ENCODE results near the gene CXCL14. TPM values are rescaled to one million over a fixed set of nuclear protein-coding genes. Genes with fewer than 3 reads are reported as not detected.

Gene CXCL14
- polyA plus RNA-seq, 3 donors = 0.07 to 0.12 TPM; not detected in 1

GRCh38 chr5:135547590-135548254 lies 31.1 kb downstream of the CXCL14 start:
- Histone ChIP-seq H3K4me1 (ENCODE audit: control insufficient read depth in 1 of 2, insufficient read depth in 2 of 2, low read length in 2 of 2) (peaks cover 13 to 19% of the 10 kb centered on the region in 2 donors), H3K79me2 (ENCODE audit: insufficient read depth, low read length) (no peaks in the 10 kb centered on the region), H3K36me3 (replicated peaks in 1 of 2; ENCODE audit: control insufficient read depth in 1 of 2, insufficient read depth in 2 of 2, low read length in 2 of 2) (no peaks in the 10 kb centered on the region), H3K27me3 (ENCODE audit: control insufficient read depth in 2 of 2, insufficient read depth in 2 of 2, low read length in 2 of 2) (peaks cover 60 to 87% of the 10 kb centered on the region in 2 donors), H2AFZ (ENCODE audit: insufficient read depth, low read depth, low read length, poor library complexity, severe bottlenecking) (no peak overlapping the region), H3K9me3 (replicated peaks in 1 of 2; ENCODE audit: control insufficient read depth in 1 of 2, insufficient read depth in 1 of 2, low read length in 2 of 2) (peaks cover 0 to 21% of the 10 kb centered on the region in 2 donors), H3K4me2 (replicated peaks; ENCODE audit: extremely low read depth, low read length, poor library complexity, severe bottlenecking) (no peak overlapping the region), H4K20me1 (ENCODE audit: insufficient read depth, low read length) (no peaks in the 10 kb centered on the region), H3K4me3 (replicated peaks in 1 of 3; ENCODE audit: low read depth in 2 of 3, low read length in 3 of 3) (no peak overlapping the region), H3K9ac (ENCODE audit: insufficient read depth, low read length, poor library complexity, severe bottlenecking) (no peak overlapping the region), H3K27ac (ENCODE audit: low read depth in 1 of 2, low read length in 2 of 2) (no peak overlapping the region)
- WGBS (ENCODE audit: insufficient coverage) = 74% methylated on average over 2 of the region's 8 CpGs
- no peak for TF ChIP-seq CTCF (IDR thresholded peaks at IDR 0.05)
- Mint-ChIP-seq H3K36me3 (peaks cover 0 to 10% of the 10 kb centered on the region in 2 donors), H3K4me1 (peaks cover 20% of the 10 kb centered on the region), H3K9me3 (peaks cover 0 to 17% (median 7%) of the 10 kb centered on the region in 7 donors), H3K27me3 (ENCODE audit: low read depth in 3 of 3) (peaks cover 79 to 89% (median 80%) of the 10 kb centered on the region in 3 donors), H3K4me3 (peak overlapping the region in 1 of 2 donors; percentile 91), H3K27ac (peak overlapping the region in 1 of 7 donors; percentile 43)
- DNase-seq = no peak
- intact Hi-C loops (cut with micrococcal nuclease) = loop anchor here in 1 of 2 donors (2.0 to 10.0 kb wide), 2 partner anchors 81 to 183 kb away; no protein-coding TSS in a partner anchor

- H3K4me1 ChIP-seq (ENCODE audit: control insufficient read depth in 1 of 2, insufficient read depth in 2 of 2, low read length in 2 of 2) = peaks cover 13 to 19% of the 10 kb centered on the region in 2 donors
- H3K79me2 ChIP-seq (ENCODE audit: insufficient read depth, low read length) = no peaks in the 10 kb centered on the region
- H3K4me3 ChIP-seq (replicated peaks in 1 of 3; ENCODE audit: low read depth in 2 of 3, low read length in 3 of 3) = no peak overlapping the region
- peak overlapping the region in 1 of 2 donors; percentile 91 for H3K4me3 Mint-ChIP-seq
- H3K9me3 ChIP-seq (replicated peaks in 1 of 2; ENCODE audit: control insufficient read depth in 1 of 2, insufficient read depth in 1 of 2, low read length in 2 of 2) = peaks cover 0 to 23% of the 10 kb centered on the region in 2 donors
- no peak for TF ChIP-seq CTCF (IDR thresholded peaks at IDR 0.05)
- peaks cover 0 to 10% of the 10 kb centered on the region in 2 donors for H3K36me3 Mint-ChIP-seq
- H4K20me1 ChIP-seq (ENCODE audit: insufficient read depth, low read length) = no peaks in the 10 kb centered on the region
- no peak for DNase-seq
- H2AFZ ChIP-seq (ENCODE audit: insufficient read depth, low read depth, low read length, poor library complexity, severe bottlenecking) = no peak overlapping the region
- H3K4me2 ChIP-seq (replicated peaks; ENCODE audit: extremely low read depth, low read length, poor library complexity, severe bottlenecking) = no peak overlapping the region
- peaks cover 86 to 91% (median 86%) of the 10 kb centered on the region in 3 donors for H3K27me3 Mint-ChIP-seq (ENCODE audit: low read depth in 3 of 3)
- peaks cover 0 to 17% (median 7%) of the 10 kb centered on the region in 7 donors for H3K9me3 Mint-ChIP-seq
- no peak overlapping the region for H3K27ac Mint-ChIP-seq
- H3K4me1 Mint-ChIP-seq = peaks cover 23% of the 10 kb centered on the region
- no peak overlapping the region for H3K9ac ChIP-seq (ENCODE audit: insufficient read depth, low read length, poor library complexity, severe bottlenecking)
- WGBS (ENCODE audit: insufficient coverage) = 0% methylated on average over 1 of the region's 4 CpGs
- H3K27me3 ChIP-seq (ENCODE audit: control insufficient read depth in 2 of 2, insufficient read depth in 2 of 2, low read length in 2 of 2) = peaks cover 68 to 92% of the 10 kb centered on the region in 2 donors
- intact Hi-C loops (cut with micrococcal nuclease) = loop anchor here in 1 of 2 donors (10.0 kb wide), 1 partner anchor 182 kb away; no protein-coding TSS in a partner anchor
- no peaks in the 10 kb centered on the region for H3K36me3 ChIP-seq (replicated peaks in 1 of 2; ENCODE audit: control insufficient read depth in 1 of 2, insufficient read depth in 2 of 2, low read length in 2 of 2)
- no peak overlapping the region for H3K27ac ChIP-seq (ENCODE audit: low read depth in 1 of 2, low read length in 2 of 2)
These were observed 31.9 kb downstream of the CXCL14 start for GRCh38 chr5:135546912-135547311.

All from CD14-positive monocyte (primary cell).